Activated naive CD4-positive, alpha-beta T cell treated with anti-CD3 and anti-CD28 coated beads, Interleukin-2, amount 10 ng/mL, durations not matched to agents 7 days and 5 days (primary cell): ENCODE measurements around the gene ST6GAL2.

Experiments used
- CTCF ChIA-PET: fragments of 350-600 bp; sonication (Branson Sonifier 250); formaldehyde crosslinking; loops from one replicate; lab custom pipeline; 2021; ENCODE audit warnings: antibody characterized with exemption; lab: Charles Lee
- DNase-seq: peaks from one replicate; pipeline ENCODE4 v3.0.0-alpha.2; 2020
- H3K27ac Mint-ChIP-seq: one replicate; pipeline ENCODE4 v1.8.0; 2021; ENCODE audit warnings: mild to moderate bottlenecking, moderate library complexity, mixed read lengths
- H3K27me3 Mint-ChIP-seq: one replicate; pipeline ENCODE4 v1.8.0; 2021; ENCODE audit warnings: mild to moderate bottlenecking, mixed read lengths
- H3K36me3 Mint-ChIP-seq: one replicate; pipeline ENCODE4 v1.8.0; 2021; ENCODE audit warnings: mixed read lengths
- H3K4me1 Mint-ChIP-seq: one replicate; pipeline ENCODE4 v1.8.0; 2021; ENCODE audit warnings: mixed read lengths
- H3K4me3 Mint-ChIP-seq: one replicate; pipeline ENCODE4 v1.8.0; 2021; ENCODE audit warnings: mild to moderate bottlenecking, moderate library complexity, mixed read lengths
- H3K9me3 Mint-ChIP-seq: one replicate; pipeline ENCODE4 v1.8.0; 2021; ENCODE audit warnings: mixed read lengths

ST6GAL2 gene

DNA sequence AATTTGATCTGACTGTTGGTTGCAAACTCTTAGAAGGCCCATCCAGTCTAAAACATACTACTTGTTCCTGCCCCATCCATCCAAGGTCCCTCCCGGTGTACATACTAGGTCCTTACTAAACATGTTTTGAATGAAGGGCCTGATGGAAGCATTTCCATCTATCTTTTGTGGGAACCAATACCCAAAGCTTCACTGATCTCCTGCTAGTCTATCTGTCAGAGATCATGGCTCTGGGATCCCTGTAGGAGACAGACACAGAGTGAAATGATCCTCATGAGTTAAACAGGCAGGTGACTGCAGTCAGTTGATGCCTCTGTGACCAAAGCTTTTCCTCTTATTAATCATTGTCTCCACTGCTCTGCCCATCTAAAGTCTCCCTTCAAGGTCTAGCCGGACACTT, 115.0 kb downstream of the ST6GAL2 start:
- no peaks in the 10 kb centered on the region for H3K9me3 Mint-ChIP-seq
- no peak overlapping the region for H3K27ac Mint-ChIP-seq
- no peaks in the 10 kb centered on the region for H3K36me3 Mint-ChIP-seq
- no peak for DNase-seq
- CTCF ChIA-PET, result no interaction called here
- H3K4me1 Mint-ChIP-seq, result no peaks in the 10 kb centered on the region
- H3K27me3 Mint-ChIP-seq, result no peaks in the 10 kb centered on the region
- no peak overlapping the region for H3K4me3 Mint-ChIP-seq

DNA sequence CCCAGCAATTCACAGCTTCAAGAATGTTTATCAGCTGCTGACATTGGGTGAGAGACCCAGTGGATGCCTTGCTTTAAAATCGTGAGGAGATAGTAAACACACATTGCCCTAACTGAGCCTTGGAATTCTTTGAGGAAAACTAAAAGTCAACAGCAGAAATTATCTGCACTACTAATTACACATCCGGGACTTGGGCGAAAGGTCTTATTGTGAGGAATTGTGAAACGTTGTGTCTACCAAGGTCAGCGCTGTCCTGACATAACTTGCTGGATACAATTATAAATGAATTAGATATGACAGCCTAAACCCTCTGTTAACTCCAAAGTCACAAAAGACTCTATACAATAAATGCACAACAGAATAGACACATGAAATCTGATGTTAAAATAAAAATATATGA, 121.4 kb downstream of the ST6GAL2 start:
- Mint-ChIP-seq H3K36me3 (no peaks in the 10 kb centered on the region), H3K27ac (no peak overlapping the region), H3K4me3 (no peak overlapping the region), H3K9me3 (no peaks in the 10 kb centered on the region), H3K4me1 (no peaks in the 10 kb centered on the region), H3K27me3 (no peaks in the 10 kb centered on the region)
- no peak for DNase-seq
- CTCF ChIA-PET, result no interaction called here

DNA sequence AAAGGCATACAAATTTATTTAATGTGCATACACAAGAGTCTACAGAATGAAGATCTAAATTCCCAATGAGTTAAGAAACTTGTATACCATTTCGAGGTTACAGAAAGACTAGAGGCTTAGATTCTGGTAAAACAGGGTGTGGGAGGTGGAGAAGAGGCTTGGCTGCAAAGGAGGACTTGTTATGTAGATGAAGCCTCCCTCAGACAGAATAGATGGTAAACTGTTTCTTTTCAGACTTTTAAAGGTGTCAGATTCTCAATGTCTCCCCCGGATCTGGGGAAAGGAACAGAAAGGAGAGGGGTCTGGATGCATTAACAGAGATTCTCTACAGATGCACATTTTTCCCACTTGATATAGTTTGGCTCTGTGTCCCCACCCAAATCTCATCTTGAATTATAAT, 126.0 kb downstream of the ST6GAL2 start:
- Mint-ChIP-seq H3K4me1 (no peaks in the 10 kb centered on the region), H3K4me3 (no peak overlapping the region), H3K36me3 (no peaks in the 10 kb centered on the region), H3K27ac (no peak overlapping the region), H3K27me3 (no peaks in the 10 kb centered on the region), H3K9me3 (no peaks in the 10 kb centered on the region)
- DNase-seq, result no peak
- CTCF ChIA-PET, result no interaction called here

DNA sequence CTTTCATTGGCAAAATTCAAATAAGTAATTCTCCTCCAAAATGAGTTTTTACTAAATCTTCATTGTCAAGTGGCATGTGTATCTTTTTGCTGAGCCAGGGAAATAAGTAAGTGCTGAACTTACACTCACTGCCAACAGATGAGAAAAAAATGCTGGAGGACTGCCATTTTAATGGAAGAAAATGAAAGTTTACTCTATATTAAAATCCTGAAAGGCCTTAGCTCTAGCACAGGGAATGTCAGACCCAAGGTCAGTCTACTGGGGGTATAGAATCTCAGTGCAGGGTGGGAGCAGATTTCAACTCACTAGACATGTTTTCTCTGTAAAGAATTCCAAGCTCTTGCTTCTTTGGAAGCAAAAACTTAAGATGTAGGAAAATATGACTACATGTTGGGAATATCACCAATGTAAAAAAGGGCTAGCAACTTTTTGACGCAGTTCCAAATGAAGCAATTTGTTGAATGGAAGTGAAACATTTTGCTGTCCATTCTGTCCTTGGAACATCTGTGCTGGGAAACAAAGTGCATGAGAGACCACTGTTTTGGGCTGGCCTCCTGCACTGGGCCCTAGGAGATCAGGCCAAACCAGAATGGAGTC, 127.0 kb downstream of the ST6GAL2 start:
- Mint-ChIP-seq H3K4me3 (no peak overlapping the region), H3K4me1 (no peaks in the 10 kb centered on the region), H3K36me3 (no peaks in the 10 kb centered on the region), H3K9me3 (no peaks in the 10 kb centered on the region), H3K27me3 (no peaks in the 10 kb centered on the region), H3K27ac (no peak overlapping the region)
- CTCF ChIA-PET, result no interaction called here
- no peak for DNase-seq
